ENCODE data around the gene MORN1.

The MORN1 gene

GRCh38 chr1:2422523-2422922 is 31.2 kb upstream of the MORN1 start:
- Histone ChIP-seq H3K36me3 (ENCODE audit: control insufficient read depth, insufficient read depth, low read length) (no peaks in the 10 kb centered on the region), H3K9me3 (ENCODE audit: control insufficient read depth, insufficient read depth, low read length) (peaks cover 4% of the 10 kb centered on the region; the same call in 1 of the 2 replicates), H3K27me3 (ENCODE audit: control insufficient read depth, insufficient read depth, low read length) (no peaks in the 10 kb centered on the region), H3K27ac (ENCODE audit: low read depth, low read length) (no peak overlapping the region), H3K9ac (ENCODE audit: low read depth, low read length) (no peak overlapping the region), H3K4me3 (ENCODE audit: low read depth, low read length) (no peak overlapping the region), H3K4me1 (ENCODE audit: control insufficient read depth, insufficient read depth, low read length) (no peaks in the 10 kb centered on the region)

DNA sequence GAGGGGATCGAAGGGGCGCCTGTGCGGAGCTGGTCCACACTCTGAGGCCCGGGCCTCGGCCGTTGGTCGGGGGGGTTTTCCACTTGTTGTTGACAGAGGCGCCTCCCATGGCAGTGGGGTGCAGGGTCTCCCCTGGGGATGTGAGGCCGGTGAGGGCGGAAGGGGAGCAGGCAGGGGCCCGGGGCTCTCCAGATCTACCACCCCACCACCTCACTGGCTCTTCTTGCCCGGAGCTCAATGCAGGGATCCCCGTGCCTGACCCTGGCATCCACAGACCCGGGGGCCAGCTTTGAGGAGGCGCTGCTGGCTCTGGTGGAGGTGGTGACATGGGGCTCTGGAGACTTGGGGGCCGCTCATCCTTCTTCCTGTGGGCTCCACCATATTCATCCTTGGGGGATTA is 28.1 kb upstream of the MORN1 start:
- no peaks in the 10 kb centered on the region for H3K27me3 ChIP-seq (ENCODE audit: control insufficient read depth, insufficient read depth, low read length)
- H3K4me3 ChIP-seq (ENCODE audit: low read depth, low read length), result no peak overlapping the region
- H3K9me3 ChIP-seq (ENCODE audit: control insufficient read depth, insufficient read depth, low read length), result peaks cover 4% of the 10 kb centered on the region; the same call in 1 of the 2 replicates
- no peaks in the 10 kb centered on the region for H3K36me3 ChIP-seq (ENCODE audit: control insufficient read depth, insufficient read depth, low read length)
- H3K27ac ChIP-seq (ENCODE audit: low read depth, low read length), result no peak overlapping the region
- no peak overlapping the region for H3K9ac ChIP-seq (ENCODE audit: low read depth, low read length)
- H3K4me1 ChIP-seq (ENCODE audit: control insufficient read depth, insufficient read depth, low read length), result no peaks in the 10 kb centered on the region

- H3K4me1 ChIP-seq (ENCODE audit: control insufficient read depth, insufficient read depth, low read length), result peaks cover 5% of the 10 kb centered on the region; the same call in 1 of the 2 replicates
- H3K9ac ChIP-seq (ENCODE audit: low read depth, low read length), result no peak overlapping the region
- no peaks in the 10 kb centered on the region for H3K27me3 ChIP-seq (ENCODE audit: control insufficient read depth, insufficient read depth, low read length)
- no peak overlapping the region for H3K27ac ChIP-seq (ENCODE audit: low read depth, low read length)
- no peak overlapping the region for H3K4me3 ChIP-seq (ENCODE audit: low read depth, low read length)
- H3K36me3 ChIP-seq (ENCODE audit: control insufficient read depth, insufficient read depth, low read length), result no peaks in the 10 kb centered on the region
- peaks cover 4% of the 10 kb centered on the region; the same call in 1 of the 2 replicates for H3K9me3 ChIP-seq (ENCODE audit: control insufficient read depth, insufficient read depth, low read length)
These were observed 27.5 kb upstream of the MORN1 start for GRCh38 chr1:2418791-2419320.

DNA sequence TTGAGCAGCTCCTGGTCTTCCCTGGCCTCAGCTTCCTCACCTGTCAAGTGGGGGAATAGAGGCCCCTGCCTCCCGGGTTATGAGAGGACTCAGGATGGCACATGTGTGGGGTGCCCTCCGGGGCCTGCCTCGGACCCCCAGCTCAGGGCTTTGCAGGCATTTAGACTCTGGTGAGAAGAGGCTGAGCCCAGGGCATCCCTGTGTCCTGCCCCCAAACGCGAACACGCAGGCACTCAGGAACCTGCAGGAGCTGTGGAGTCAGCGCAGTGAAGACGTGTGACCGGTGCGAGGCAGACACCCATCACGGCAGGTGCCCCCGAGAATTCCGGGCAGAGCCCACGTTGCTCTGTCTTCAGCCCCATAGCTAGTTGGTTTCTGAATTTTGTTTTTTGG is 26.5 kb upstream of the MORN1 start:
- Histone ChIP-seq H3K9ac (ENCODE audit: low read depth, low read length) (no peak overlapping the region), H3K9me3 (ENCODE audit: control insufficient read depth, insufficient read depth, low read length) (0 out of 2 replicates have a peak, but pooled peaks cover under 1% of the 10 kb centered on the region), H3K4me1 (ENCODE audit: control insufficient read depth, insufficient read depth, low read length) (peaks cover 8% of the 10 kb centered on the region; the same call in 1 of the 2 replicates), H3K27ac (ENCODE audit: low read depth, low read length) (no peak overlapping the region), H3K27me3 (ENCODE audit: control insufficient read depth, insufficient read depth, low read length) (no peaks in the 10 kb centered on the region), H3K36me3 (ENCODE audit: control insufficient read depth, insufficient read depth, low read length) (no peaks in the 10 kb centered on the region), H3K4me3 (ENCODE audit: low read depth, low read length) (no peak overlapping the region)

- Histone ChIP-seq H3K27me3 (ENCODE audit: control insufficient read depth, insufficient read depth, low read length) (no peaks in the 10 kb centered on the region), H3K4me1 (ENCODE audit: control insufficient read depth, insufficient read depth, low read length) (peaks cover 8% of the 10 kb centered on the region; the same call in 1 of the 2 replicates), H3K9ac (ENCODE audit: low read depth, low read length) (no peak overlapping the region), H3K36me3 (ENCODE audit: control insufficient read depth, insufficient read depth, low read length) (no peaks in the 10 kb centered on the region), H3K27ac (ENCODE audit: low read depth, low read length) (no peak overlapping the region), H3K4me3 (ENCODE audit: low read depth, low read length) (no peak overlapping the region), H3K9me3 (ENCODE audit: control insufficient read depth, insufficient read depth, low read length) (no peaks in the 10 kb centered on the region)
These were observed 25.9 kb upstream of the MORN1 start for GRCh38 chr1:2417083-2417832.

DNA sequence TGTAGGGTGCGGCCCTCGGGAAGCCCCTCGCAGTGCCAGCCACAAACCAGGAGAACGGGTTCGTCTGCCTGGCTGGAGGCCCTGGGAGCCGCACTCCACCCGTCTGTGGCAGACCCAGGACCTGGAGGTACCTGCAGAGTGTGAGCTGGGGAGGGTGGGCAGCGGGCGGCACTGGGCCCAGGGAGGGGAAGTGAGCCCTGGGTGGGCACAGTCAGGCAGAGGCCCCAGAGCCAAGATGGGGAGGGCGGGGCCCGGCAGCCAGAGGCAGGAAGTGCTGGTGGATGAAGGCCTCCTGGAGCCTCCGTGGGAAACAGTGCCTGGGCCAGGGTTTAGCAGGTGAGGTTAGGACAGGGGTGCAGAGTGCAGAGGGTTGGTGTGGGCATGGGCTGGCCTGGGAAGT is 25.0 kb upstream of the MORN1 start:
- no peaks in the 10 kb centered on the region for H3K9me3 ChIP-seq (ENCODE audit: control insufficient read depth, insufficient read depth, low read length)
- H3K36me3 ChIP-seq (ENCODE audit: control insufficient read depth, insufficient read depth, low read length), result no peaks in the 10 kb centered on the region
- no peak overlapping the region for H3K4me3 ChIP-seq (ENCODE audit: low read depth, low read length)
- H3K4me1 ChIP-seq (ENCODE audit: control insufficient read depth, insufficient read depth, low read length), result peaks cover 8% of the 10 kb centered on the region; the same call in 1 of the 2 replicates
- no peak overlapping the region for H3K27ac ChIP-seq (ENCODE audit: low read depth, low read length)
- H3K9ac ChIP-seq (ENCODE audit: low read depth, low read length), result no peak overlapping the region
- no peaks in the 10 kb centered on the region for H3K27me3 ChIP-seq (ENCODE audit: control insufficient read depth, insufficient read depth, low read length)

GRCh38 chr1:2415801-2416208 is 24.5 kb upstream of the MORN1 start:
- no peaks in the 10 kb centered on the region for H3K9me3 ChIP-seq (ENCODE audit: control insufficient read depth, insufficient read depth, low read length)
- no peak overlapping the region for H3K4me3 ChIP-seq (ENCODE audit: low read depth, low read length)
- H3K27ac ChIP-seq (ENCODE audit: low read depth, low read length), result no peak overlapping the region
- peaks cover 8% of the 10 kb centered on the region; the same call in 1 of the 2 replicates for H3K4me1 ChIP-seq (ENCODE audit: control insufficient read depth, insufficient read depth, low read length)
- H3K27me3 ChIP-seq (ENCODE audit: control insufficient read depth, insufficient read depth, low read length), result no peaks in the 10 kb centered on the region
- no peak overlapping the region for H3K9ac ChIP-seq (ENCODE audit: low read depth, low read length)
- H3K36me3 ChIP-seq (ENCODE audit: control insufficient read depth, insufficient read depth, low read length), result no peaks in the 10 kb centered on the region

- H3K27me3 ChIP-seq (ENCODE audit: control insufficient read depth, insufficient read depth, low read length), result no peaks in the 10 kb centered on the region
- H3K9ac ChIP-seq (ENCODE audit: low read depth, low read length), result no peak overlapping the region
- H3K27ac ChIP-seq (ENCODE audit: low read depth, low read length), result no peak overlapping the region
- 0 out of 2 replicates have a peak, but pooled peaks cover under 1% of the 10 kb centered on the region for H3K36me3 ChIP-seq (ENCODE audit: control insufficient read depth, insufficient read depth, low read length)
- peaks cover 8% of the 10 kb centered on the region; the same call in 1 of the 2 replicates for H3K4me1 ChIP-seq (ENCODE audit: control insufficient read depth, insufficient read depth, low read length)
- no peak overlapping the region for H3K4me3 ChIP-seq (ENCODE audit: low read depth, low read length)
- no peaks in the 10 kb centered on the region for H3K9me3 ChIP-seq (ENCODE audit: control insufficient read depth, insufficient read depth, low read length)
These were observed 24.0 kb upstream of the MORN1 start for GRCh38 chr1:2415337-2415736.

- no peaks in the 10 kb centered on the region for H3K27me3 ChIP-seq (ENCODE audit: control insufficient read depth, insufficient read depth, low read length)
- no peaks in the 10 kb centered on the region for H3K9me3 ChIP-seq (ENCODE audit: control insufficient read depth, insufficient read depth, low read length)
- H3K9ac ChIP-seq (ENCODE audit: low read depth, low read length), result no peak overlapping the region
- H3K4me3 ChIP-seq (ENCODE audit: low read depth, low read length), result peak overlapping the region; percentile 94; the same call in 1 of the 2 replicates
- H3K4me1 ChIP-seq (ENCODE audit: control insufficient read depth, insufficient read depth, low read length), result peaks cover 8% of the 10 kb centered on the region; the same call in 1 of the 2 replicates
- H3K27ac ChIP-seq (ENCODE audit: low read depth, low read length), result no peak overlapping the region
- H3K36me3 ChIP-seq (ENCODE audit: control insufficient read depth, insufficient read depth, low read length), result peaks cover 6% of the 10 kb centered on the region; the same call in 1 of the 2 replicates
These were observed 23.1 kb upstream of the MORN1 start for GRCh38 chr1:2414297-2414958.

DNA sequence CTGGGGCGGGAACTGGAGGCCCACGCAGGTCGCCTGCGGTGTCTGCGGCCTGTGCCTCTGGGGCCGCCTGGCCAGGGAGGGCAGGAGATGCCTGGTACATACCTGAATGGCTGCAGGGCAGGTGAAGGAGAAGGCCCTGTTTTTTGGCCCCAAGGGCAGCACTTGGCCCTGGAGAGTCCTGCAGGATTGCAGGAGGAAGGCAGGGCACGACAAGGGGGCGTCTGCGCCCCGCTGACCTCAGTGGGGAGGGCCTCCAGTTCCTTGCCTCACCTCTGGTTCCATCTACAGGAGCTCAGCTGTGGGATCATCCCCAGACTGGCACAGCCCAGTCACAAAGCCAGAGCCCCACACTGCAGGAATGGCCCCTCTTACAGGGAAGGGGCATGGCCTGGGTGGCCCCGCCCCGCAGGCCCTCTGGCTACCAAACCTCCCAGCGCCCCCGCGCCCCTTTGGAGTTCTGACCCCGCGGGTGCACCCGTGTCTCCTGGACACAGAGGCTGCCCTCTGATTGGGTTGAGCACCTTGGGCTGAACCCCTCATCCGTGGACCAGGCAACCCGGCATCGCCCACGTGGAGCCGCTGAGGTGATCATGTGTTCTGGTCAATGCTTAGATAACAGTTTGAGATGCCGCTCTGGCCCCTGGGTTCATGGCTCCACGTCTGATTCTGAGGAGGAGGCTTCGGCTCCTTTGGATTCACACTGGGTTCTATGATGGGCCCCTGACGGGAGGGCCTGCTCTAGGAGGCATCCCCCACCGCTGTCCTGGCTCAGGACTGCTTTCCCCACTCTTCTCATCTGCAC is 22.3 kb upstream of the MORN1 start:
- peak overlapping the region; percentile 94 for H3K4me3 ChIP-seq (ENCODE audit: low read depth, low read length)
- no peak overlapping the region for H3K27ac ChIP-seq (ENCODE audit: low read depth, low read length)
- no peaks in the 10 kb centered on the region for H3K27me3 ChIP-seq (ENCODE audit: control insufficient read depth, insufficient read depth, low read length)
- peaks cover 8% of the 10 kb centered on the region; the same call in 1 of the 2 replicates for H3K4me1 ChIP-seq (ENCODE audit: control insufficient read depth, insufficient read depth, low read length)
- peaks cover 13% of the 10 kb centered on the region for H3K36me3 ChIP-seq (ENCODE audit: control insufficient read depth, insufficient read depth, low read length)
- H3K9ac ChIP-seq (ENCODE audit: low read depth, low read length), result no peak overlapping the region
- H3K9me3 ChIP-seq (ENCODE audit: control insufficient read depth, insufficient read depth, low read length), result no peaks in the 10 kb centered on the region

Data from HUES48 (cell line).